ENCODE data around the gene SH3PXD2A.

The SH3PXD2A gene

GRCh38 chr10:103752680-103753248 lies 102.6 kb downstream of the SH3PXD2A start:
- DNase-seq = peak; percentile 37 to 62
- no peak for TF ChIP-seq POLR2A (IDR thresholded peaks at IDR 0.05; ENCODE audit: low read length)

DNA sequence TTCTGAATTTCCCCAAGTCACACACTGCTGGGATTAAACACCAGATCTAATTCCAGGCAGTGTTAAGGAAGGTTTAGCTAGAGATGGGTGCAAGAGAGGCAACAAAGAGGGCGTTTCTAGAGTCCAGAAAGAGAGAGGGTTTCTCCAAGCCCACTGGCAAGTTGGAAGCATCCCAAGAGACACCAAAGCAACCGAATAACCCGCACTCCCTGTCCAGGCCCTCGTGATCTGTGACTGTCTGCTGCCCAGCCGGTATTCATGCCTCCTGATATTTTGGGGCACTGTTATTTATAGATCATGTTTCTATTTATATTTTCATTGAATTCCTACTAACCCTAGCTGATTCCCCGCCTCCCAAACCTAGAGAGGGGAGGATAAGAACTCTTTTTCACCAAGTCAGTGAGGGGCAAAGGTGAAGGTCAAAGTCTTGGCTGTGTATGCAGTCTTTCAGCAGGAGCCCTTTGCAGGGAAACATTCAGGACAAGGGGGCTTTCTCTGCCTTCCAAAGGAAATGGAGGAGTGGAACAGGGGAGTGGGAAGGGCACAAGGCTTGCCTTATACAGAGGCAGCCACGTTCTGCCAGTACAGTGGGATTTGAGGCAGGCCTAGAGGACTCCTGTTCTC lies 103.6 kb downstream of the SH3PXD2A start:
- TF ChIP-seq GATA1 (IDR thresholded peaks at IDR 0.05; ENCODE audit: low read depth, low read length) (no peak), POLR2A (IDR thresholded peaks at IDR 0.05; ENCODE audit: low read length) (no peak)
- no peak for DNase-seq

GRCh38 chr10:103750836-103751235 lies 104.5 kb downstream of the SH3PXD2A start:
- TF ChIP-seq POLR2A (IDR thresholded peaks at IDR 0.05; ENCODE audit: low read length) (no peak), GATA1 (IDR thresholded peaks at IDR 0.05; ENCODE audit: low read depth, low read length) (no peak)
- DNase-seq = no peak

DNA sequence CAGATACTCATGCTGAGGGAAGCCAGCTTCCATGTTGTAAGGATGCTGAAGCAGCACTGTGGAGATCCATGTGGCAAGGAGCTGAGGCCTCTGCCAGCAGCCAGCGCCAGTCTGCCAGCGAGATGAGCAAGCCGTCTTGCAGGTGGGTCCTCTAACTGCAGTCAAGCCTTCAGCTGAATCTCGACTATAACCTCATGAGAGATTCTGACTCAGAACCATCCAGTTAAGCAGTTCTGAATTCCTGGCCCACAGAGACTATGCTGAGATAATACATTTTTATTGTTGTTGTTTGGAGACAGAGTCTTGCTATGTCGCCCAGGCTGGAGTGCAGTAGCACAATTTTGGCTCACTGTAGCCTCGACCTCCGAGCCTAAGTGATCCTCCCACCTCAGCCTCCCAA lies 105.6 kb downstream of the SH3PXD2A start:
- TF ChIP-seq POLR2A (IDR thresholded peaks at IDR 0.05; ENCODE audit: low read length) (no peak), GATA1 (IDR thresholded peaks at IDR 0.05; ENCODE audit: low read depth, low read length) (no peak)
- no peak for DNase-seq

DNA sequence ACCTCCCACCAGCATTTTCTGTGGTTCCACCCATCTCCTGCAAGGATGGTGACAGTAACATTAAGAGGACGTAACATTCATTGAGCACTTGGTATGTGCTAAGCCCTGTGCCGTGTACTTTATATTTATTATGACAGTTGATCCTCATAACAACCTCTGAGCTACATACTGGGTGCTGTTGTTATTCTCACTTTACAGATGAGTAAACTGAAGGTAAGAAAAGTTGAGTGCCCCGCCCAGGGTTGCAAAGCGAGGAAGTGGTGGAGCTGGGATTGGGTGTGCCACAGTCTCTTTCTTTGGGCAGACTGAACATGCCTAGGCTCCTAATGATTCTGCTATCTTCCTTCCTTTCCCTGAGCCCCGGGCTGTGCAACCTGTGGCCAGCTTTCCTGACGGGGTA lies 107.4 kb downstream of the SH3PXD2A start:
- DNase-seq = no peak
- TF ChIP-seq POLR2A (IDR thresholded peaks at IDR 0.05; ENCODE audit: low read length) (no peak), GATA1 (IDR thresholded peaks at IDR 0.05; ENCODE audit: low read depth, low read length) (no peak)

GRCh38 chr10:103747193-103747865 lies 108.0 kb downstream of the SH3PXD2A start:
- TF ChIP-seq GATA1 (IDR thresholded peaks at IDR 0.05; ENCODE audit: low read depth, low read length) (no peak), POLR2A (IDR thresholded peaks at IDR 0.05; ENCODE audit: low read length) (no peak)

GRCh38 chr10:103746598-103746997 lies 108.8 kb downstream of the SH3PXD2A start:
- DNase-seq = no peak
- no peak for TF ChIP-seq POLR2A (IDR thresholded peaks at IDR 0.05; ENCODE audit: low read length)

More at GRCh38 chr10:103747193-103747865, 108.0 kb downstream of the SH3PXD2A start:
- no peak for DNase-seq

GRCh38 chr10:103745341-103746247 lies 109.8 kb downstream of the SH3PXD2A start:
- TF ChIP-seq GATA1 (IDR thresholded peaks at IDR 0.05; ENCODE audit: low read depth, low read length) = no peak
- TF ChIP-seq POLR2A (IDR thresholded peaks at IDR 0.05; ENCODE audit: low read length) = no peak
- DNase-seq = no peak

DNA sequence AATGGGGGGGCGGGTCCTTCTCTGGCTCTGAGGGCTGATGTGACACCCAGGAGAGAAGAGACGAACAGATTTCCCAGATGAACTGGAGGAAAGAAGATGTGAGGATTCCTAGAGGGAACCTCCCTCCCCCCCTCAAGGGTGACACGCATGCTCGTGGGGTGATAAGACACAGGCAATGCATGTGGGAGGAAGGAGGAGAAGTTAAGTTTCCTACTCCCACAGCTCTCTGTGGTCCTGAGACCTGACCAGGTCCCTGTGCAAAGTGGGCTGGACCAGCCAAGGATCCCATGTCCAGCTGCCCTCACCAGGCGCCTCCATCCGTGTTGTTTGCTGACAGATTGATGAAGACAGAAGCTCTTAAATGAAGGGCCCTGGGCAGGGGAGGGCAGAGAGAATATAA lies 112.6 kb downstream of the SH3PXD2A start:
- TF ChIP-seq GATA1 (IDR thresholded peaks at IDR 0.05; ENCODE audit: low read depth, low read length) (no peak), POLR2A (IDR thresholded peaks at IDR 0.05; ENCODE audit: low read length) (no peak)
- DNase-seq = no peak

DNA sequence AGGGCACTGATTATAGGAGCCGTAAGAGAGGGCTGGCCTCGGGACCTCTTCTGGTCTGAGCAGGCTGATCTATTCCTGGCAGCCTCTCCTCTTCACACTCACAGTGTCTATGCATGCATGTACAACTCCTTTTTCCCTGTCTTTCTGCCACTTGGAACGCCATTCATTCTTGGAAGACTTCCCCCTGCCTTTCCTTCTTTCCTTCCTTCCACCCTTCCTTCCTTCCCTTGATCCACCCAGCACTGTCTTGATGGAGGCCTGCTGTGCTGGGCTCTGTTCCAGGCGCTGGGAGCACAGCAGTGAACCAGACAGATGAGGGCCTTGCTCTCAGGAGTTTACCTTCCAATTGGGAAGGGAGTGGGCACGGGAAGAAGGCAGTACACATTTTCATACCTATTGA lies 114.8 kb downstream of the SH3PXD2A start:
- TF ChIP-seq GATA1 (IDR thresholded peaks at IDR 0.05; ENCODE audit: low read depth, low read length) (no peak), POLR2A (IDR thresholded peaks at IDR 0.05; ENCODE audit: low read length) (no peak)
- DNase-seq = no peak

DNA sequence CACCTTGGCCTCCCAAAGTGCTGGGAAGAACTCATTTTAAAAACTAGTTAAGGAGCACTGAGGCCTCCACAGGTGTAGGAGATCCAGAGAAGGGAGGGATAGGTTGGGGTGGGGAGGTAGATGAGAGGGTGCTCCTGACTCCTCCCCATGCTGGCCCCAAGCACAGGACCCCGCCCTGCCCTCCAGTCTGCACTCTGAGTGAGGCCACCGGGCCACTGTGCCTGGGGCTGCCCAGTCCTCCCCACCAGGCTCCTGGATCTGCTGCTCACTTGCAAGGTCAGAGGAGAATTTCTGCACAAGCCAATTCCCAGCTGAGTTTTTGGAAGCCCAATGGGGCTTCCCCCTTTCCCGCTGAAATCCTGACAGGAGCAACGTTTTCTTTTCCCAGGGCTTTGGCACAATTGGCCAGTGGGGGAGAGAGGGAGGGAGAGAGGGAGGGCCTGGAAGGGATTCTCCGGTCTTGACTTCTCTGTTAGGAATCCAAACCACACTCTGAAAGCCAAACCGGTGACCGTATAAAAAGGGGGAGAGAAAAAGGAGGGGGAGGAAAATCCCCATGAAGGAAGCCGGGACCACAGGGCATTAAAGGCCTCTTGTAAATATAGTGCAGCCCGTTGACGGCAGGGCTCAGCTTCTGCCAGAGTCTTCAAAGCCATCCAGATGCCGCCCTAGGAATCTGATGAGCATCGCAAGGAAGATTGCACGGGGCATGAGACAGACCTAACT lies 116.2 kb downstream of the SH3PXD2A start:
- no peak for TF ChIP-seq GATA1 (IDR thresholded peaks at IDR 0.05; ENCODE audit: low read depth, low read length)
- TF ChIP-seq POLR2A (IDR thresholded peaks at IDR 0.05; ENCODE audit: low read length) = no peak
- no peak for DNase-seq

- no peak for DNase-seq
- TF ChIP-seq POLR2A (IDR thresholded peaks at IDR 0.05; ENCODE audit: low read length) = no peak
- TF ChIP-seq GATA1 (IDR thresholded peaks at IDR 0.05; ENCODE audit: low read depth, low read length) = no peak
Measured at GRCh38 chr10:103737735-103738367, 117.5 kb downstream of the SH3PXD2A start.

GRCh38 chr10:103736763-103737162 lies 118.6 kb downstream of the SH3PXD2A start:
- TF ChIP-seq GATA1 (IDR thresholded peaks at IDR 0.05; ENCODE audit: low read depth, low read length) (no peak), POLR2A (IDR thresholded peaks at IDR 0.05; ENCODE audit: low read length) (no peak)
- peak; percentile 14 to 17 for DNase-seq
